Thyroid gland (tissue), 4 donors: ENCODE results near the gene GPATCH11. TPM values are rescaled to one million over a fixed set of nuclear protein-coding genes. Genes with fewer than 3 reads are reported as not detected.

Source experiments
- DNase-seq, 2 donors: peaks; one replicate each; pipeline ENCODE4 v3.0.0-alpha.2; 2019
- H3K27ac ChIP-seq, 3 donors: fragments of 200-600 bp; sonication (generic); 1 replicate in 2 of 3; 2 replicates in 1 of 3; pipeline ENCODE4 v1.5.1; 2016 to 2019; ENCODE audit warnings: mild to moderate bottlenecking in 1 of 3, moderate library complexity in 1 of 3
- H3K27me3 ChIP-seq: fragments of 200-600 bp; sonication (generic); one replicate; pipeline ENCODE4 v1.5.1; 2019
- H3K36me3 ChIP-seq, 2 donors: fragments of 200-600 bp; sonication (generic); one replicate each; pipeline ENCODE4 v1.5.1; 2016 to 2019
- H3K4me1 ChIP-seq, 2 donors: fragments of 200-600 bp; sonication (generic); one replicate each; pipeline ENCODE4 v1.5.1; 2017 to 2019
- H3K4me3 ChIP-seq, 3 donors: fragments of 200-600 bp; sonication (generic); replicated peaks in 1 of 3; 1 replicate in 2 of 3; 2 replicates in 1 of 3; pipeline ENCODE4 v1.5.1; 2016; ENCODE audit warnings: mild to moderate bottlenecking in 1 of 3
- H3K9me3 ChIP-seq: fragments of 200-600 bp; sonication (generic); one replicate; pipeline ENCODE4 v1.5.1; 2017
- CTCF ChIP-seq, 6 experiments: fragments of 200-600 bp in 3 of 6; fragments of 450-650 bp in 3 of 6; sonication (generic) in 3 of 6; IDR thresholded peaks; one replicate each; pipeline ENCODE4 v1.5.1; 2016 to 2019; ENCODE audit warnings: antibody characterized with exemption in 6 of 6, mild to moderate bottlenecking in 2 of 6, inconsistent platforms in 1 of 6, moderate library complexity in 1 of 6
- POLR2A ChIP-seq, 2 donors: fragments of 450-650 bp; IDR thresholded peaks; one replicate each; pipeline ENCODE4 v1.6.1; 2017; ENCODE audit warnings: antibody characterized with exemption in 2 of 2, mild to moderate bottlenecking in 2 of 2, moderate library complexity in 1 of 2
- WGBS, 2 donors: methylation state at CpG; one replicate each; pipeline ENCODE4 v1.1.5; 2017; 5-methylcytosine and 5-hydroxymethylcytosine counted together
- intact Hi-C: fragments of 100-400 bp; cut with DNase I; formaldehyde crosslinking; loops from one replicate; pipeline ENCODE4 v1.15.1; 2023
- total RNA-seq, 4 donors: library from RNA; depleted of rRNA; stranded (reverse); fragments of >200 nt; gene quantifications; one replicate each; pipeline ENCODE4 v1.2.3, GENCODE V29; 2016

Gene GPATCH11
- total RNA-seq, 4 donors from 2014 or later = 6.2 to 10.6 (median 8.7) TPM

GRCh38 chr2:37090019-37090477 lies 5.7 kb downstream of the GPATCH11 start:
- intact Hi-C loops = no loop called here
- H3K9me3 ChIP-seq = no peaks in the 10 kb centered on the region
- peaks cover 5 to 25% of the 10 kb centered on the region in 2 donors for H3K36me3 ChIP-seq
- 90 to 91% methylated on average over 4 of the region's 4 CpGs for WGBS, 2 donors
- H3K27me3 ChIP-seq = no peaks in the 10 kb centered on the region
- TF ChIP-seq CTCF (IDR thresholded peaks at IDR 0.05) (no peak), POLR2A (IDR thresholded peaks at IDR 0.05) (no peak)
- no peak for DNase-seq
- no peak overlapping the region for H3K27ac ChIP-seq
- no peak overlapping the region for H3K4me3 ChIP-seq
- H3K4me1 ChIP-seq = peaks cover 2 to 6% of the 10 kb centered on the region in 2 donors

- Histone ChIP-seq H3K4me3 (no peak overlapping the region), H3K36me3 (peaks cover 11 to 36% of the 10 kb centered on the region in 2 donors), H3K9me3 (no peaks in the 10 kb centered on the region), H3K4me1 (no peaks in the 10 kb centered on the region), H3K27me3 (no peaks in the 10 kb centered on the region), H3K27ac (no peak overlapping the region)
- TF ChIP-seq CTCF (IDR thresholded peaks at IDR 0.05) (no peak), POLR2A (IDR thresholded peaks at IDR 0.05) (no peak)
- DNase-seq = no peak
- WGBS, 2 donors = 89 to 94% methylated on average over 5 of the region's 5 CpGs
- intact Hi-C loops = no loop called here
These were observed 7.6 kb downstream of the GPATCH11 start for GRCh38 chr2:37091873-37092272.

GRCh38 chr2:37096568-37096967 lies 12.2 kb downstream of the GPATCH11 start:
- Histone ChIP-seq H3K9me3 (no peaks in the 10 kb centered on the region), H3K4me1 (no peaks in the 10 kb centered on the region), H3K27me3 (no peaks in the 10 kb centered on the region), H3K4me3 (no peak overlapping the region), H3K27ac (no peak overlapping the region), H3K36me3 (peaks cover 26 to 33% of the 10 kb centered on the region in 2 donors)
- TF ChIP-seq POLR2A (IDR thresholded peaks at IDR 0.05) (no peak), CTCF (IDR thresholded peaks at IDR 0.05) (no peak)
- intact Hi-C loops = no loop called here
- 88 to 93% methylated on average over 1 of the region's 1 CpG for WGBS, 2 donors
- no peak for DNase-seq

- Histone ChIP-seq H3K27me3 (no peaks in the 10 kb centered on the region), H3K4me3 (no peak overlapping the region), H3K4me1 (no peaks in the 10 kb centered on the region), H3K9me3 (no peaks in the 10 kb centered on the region), H3K36me3 (peaks cover 23 to 33% of the 10 kb centered on the region in 2 donors), H3K27ac (no peak overlapping the region)
- DNase-seq = no peak
- WGBS, 2 donors = 94 to 96% methylated on average over 4 of the region's 4 CpGs
- intact Hi-C loops = no loop called here
- TF ChIP-seq POLR2A (IDR thresholded peaks at IDR 0.05) = no peak
- TF ChIP-seq CTCF (IDR thresholded peaks at IDR 0.05) = no peak
These were observed 14.2 kb downstream of the GPATCH11 start for GRCh38 chr2:37098416-37099118.

GRCh38 chr2:37100054-37100453 lies 15.7 kb downstream of the GPATCH11 start:
- DNase-seq = no peak
- Histone ChIP-seq H3K4me3 (no peak overlapping the region), H3K27ac (no peak overlapping the region), H3K27me3 (no peaks in the 10 kb centered on the region), H3K9me3 (no peaks in the 10 kb centered on the region), H3K4me1 (no peaks in the 10 kb centered on the region), H3K36me3 (peaks cover 14 to 33% of the 10 kb centered on the region in 2 donors)
- intact Hi-C loops = no loop called here
- WGBS, 2 donors = 63 to 69% methylated on average over 1 of the region's 1 CpG
- no peak for TF ChIP-seq CTCF (IDR thresholded peaks at IDR 0.05)
- no peak for TF ChIP-seq POLR2A (IDR thresholded peaks at IDR 0.05)
